GM12874 (cell line): ENCODE results near the gene POU2AF1.

Experiments used
- CTCF ChIP-seq: IDR thresholded peaks from 2 replicates; pipeline ENCODE4 v1.5.1; 2011; ENCODE audit warnings: low read depth, mild to moderate bottlenecking, control low read depth, low read length, moderate library complexity; ENCODE audit not compliant: insufficient read depth

POU2AF1 gene

DNA sequence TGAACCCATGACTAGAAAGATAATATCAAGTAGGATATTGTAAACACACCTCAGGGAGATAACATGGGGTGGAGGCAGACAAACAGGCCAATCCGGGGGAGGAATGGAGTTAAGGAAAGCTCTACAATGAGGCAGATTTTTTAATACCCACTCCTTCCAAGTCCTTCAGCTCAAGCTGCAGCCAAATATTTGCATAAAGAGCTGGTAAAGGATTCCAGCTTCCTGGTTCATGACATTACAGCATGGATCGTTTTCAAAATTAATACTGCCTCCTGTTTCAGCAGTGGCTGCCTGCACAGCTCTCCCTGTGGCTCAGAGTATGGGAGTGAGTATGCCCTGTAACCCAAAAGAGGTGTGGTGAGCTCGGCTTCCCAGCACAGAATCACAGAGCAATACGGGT, 75.6 kb downstream of the POU2AF1 start:
- no peak for TF ChIP-seq CTCF

- no peak for TF ChIP-seq CTCF
Observed at GRCh38 chr11:111302298-111302697, 76.8 kb downstream of the POU2AF1 start.
